Measurements from ENCODE around the gene KANK2. TPM values are rescaled to one million over a fixed set of nuclear protein-coding genes. Genes with fewer than 3 reads are reported as not detected.

Gene KANK2
- total and polyA plus RNA-seq, 2 of the 13 experiments (the other 11 are each of a cell fraction or from before 2014, with no cell fraction given) = 5.7 to 12.9 TPM

- TF ChIP-seq DMTF1 (CRISPR knock-in tag; IDR thresholded peaks at IDR 0.05) (no peak), ZNF354B (CRISPR knock-in tag; IDR thresholded peaks at IDR 0.05) (no peak), HOXA5 (CRISPR knock-in tag; IDR thresholded peaks at IDR 0.05) (0 out of 2 replicates have a peak, but pooled peaks have one; percentile 38), SMYD3 (CRISPR knock-in tag; IDR thresholded peaks at IDR 0.05) (no peak), ZBTB38 (CRISPR knock-in tag; IDR thresholded peaks at IDR 0.05) (no peak), ISX (CRISPR knock-in tag; conservative IDR thresholded peaks at IDR 0.05) (no peak), NFIC (IDR thresholded peaks at IDR 0.05; ENCODE audit: low read length) (peak; percentile 44; the same call in 1 of the 2 replicates), KDM3A (CRISPR knock-in tag; IDR thresholded peaks at IDR 0.05; ENCODE audit: low read depth) (0 out of 2 replicates have a peak, but pooled peaks have one; percentile 29), PBX3 (CRISPR knock-in tag; IDR thresholded peaks at IDR 0.05; ENCODE audit: borderline replicate concordance) (no peak), THAP11 (CRISPR knock-in tag; IDR thresholded peaks at IDR 0.05) (peak; percentile 27; the same call in 1 of the 2 replicates), ZBTB7A (CRISPR knock-in tag; IDR thresholded peaks at IDR 0.05) (no peak), ELF3 (CRISPR knock-in tag; IDR thresholded peaks at IDR 0.05) (peak; percentile 41; the same call in 1 of the 2 replicates), RFX1 (IDR thresholded peaks at IDR 0.05) (no peak), ZNF33B (CRISPR knock-in tag; IDR thresholded peaks at IDR 0.05) (no peak; the same call in 1 of the 2 replicates), TRAFD1 (CRISPR knock-in tag; IDR thresholded peaks at IDR 0.05; ENCODE audit: borderline replicate concordance) (no peak), ZNF607 (CRISPR knock-in tag; IDR thresholded peaks at IDR 0.05; ENCODE audit: borderline replicate concordance) (no peak), SALL1 (CRISPR knock-in tag; IDR thresholded peaks at IDR 0.05) (no peak; the same call in 1 of the 2 replicates), PCBP2 (optimal IDR thresholded peaks at IDR 0.05; ENCODE audit: low read depth, low read length, poor library complexity, severe bottlenecking) (no peak), TAF1 (CRISPR knock-in tag; IDR thresholded peaks at IDR 0.05) (no peak), ZNF501 (CRISPR knock-in tag; IDR thresholded peaks at IDR 0.05) (peak; percentile 65; the same call in 1 of the 2 replicates), NR2F6 (IDR thresholded peaks at IDR 0.05) (no peak), NR2F6 (CRISPR knock-in tag; IDR thresholded peaks at IDR 0.05) (no peak), ZNF256 (CRISPR knock-in tag; conservative IDR thresholded peaks at IDR 0.05) (no peak), HIVEP1 (CRISPR knock-in tag; IDR thresholded peaks at IDR 0.05) (no peak), MEIS1 (CRISPR knock-in tag; IDR thresholded peaks at IDR 0.05; ENCODE audit: borderline replicate concordance) (peak; percentile 37; the same call in 1 of the 2 replicates), NBN (conservative IDR thresholded peaks at IDR 0.05) (no peak), MXD3 (CRISPR knock-in tag; IDR thresholded peaks at IDR 0.05) (no peak)
Measured at GRCh38 chr19:11137542-11138384, 59.6 kb downstream of the KANK2 start (continued).

Data from HepG2 (cell line).